Activated T-cell treated with anti-CD3 and anti-CD28 coated beads, Interleukin-2, amount 50 U/mL, for 48 hours (primary cell): ENCODE data around the gene PIP.
"Not testable (repeated sequence)": the region's sequence is repeated elsewhere in the genome, so short reads cannot be mapped to it uniquely, and the experiment has no call there.

Source experiments
- DNase-seq, 2 experiments: peaks; one replicate each; pipeline ENCODE4 v3.0.0-alpha.2; 2020

PIP gene

GRCh38 chr7:143180771-143181170 is 48.9 kb downstream of the PIP start:
- not testable (repeated sequence) for DNase-seq

DNA sequence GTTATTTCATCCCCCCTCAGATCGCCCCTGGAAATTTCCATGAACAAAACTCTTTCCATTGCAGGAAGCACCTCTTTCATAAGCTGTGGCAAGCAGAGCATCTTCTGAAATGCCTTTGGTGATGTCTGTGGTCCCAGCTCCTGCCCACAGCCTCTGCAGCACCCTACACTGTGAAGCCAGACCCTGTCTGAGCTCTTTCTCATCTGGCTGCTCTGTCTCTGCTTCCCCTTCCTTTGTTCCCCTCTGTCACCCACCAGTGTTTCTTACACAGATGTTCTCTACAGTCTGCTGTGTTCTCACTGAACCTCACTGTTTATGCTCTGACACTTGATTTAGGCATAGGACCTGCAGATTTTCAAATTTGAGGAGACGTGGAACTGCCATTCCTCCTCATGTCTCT is 49.5 kb downstream of the PIP start:
- no peak for DNase-seq

GRCh38 chr7:143183024-143183423 is 51.1 kb downstream of the PIP start, which contains the start of gene TAS2R39:
Gene TAS2R39, plus strand, starts transcription at chr7:143183419. Its CDS starts 0 bp downstream, at chr7:143183419.
- DNase-seq, result no peak

DNA sequence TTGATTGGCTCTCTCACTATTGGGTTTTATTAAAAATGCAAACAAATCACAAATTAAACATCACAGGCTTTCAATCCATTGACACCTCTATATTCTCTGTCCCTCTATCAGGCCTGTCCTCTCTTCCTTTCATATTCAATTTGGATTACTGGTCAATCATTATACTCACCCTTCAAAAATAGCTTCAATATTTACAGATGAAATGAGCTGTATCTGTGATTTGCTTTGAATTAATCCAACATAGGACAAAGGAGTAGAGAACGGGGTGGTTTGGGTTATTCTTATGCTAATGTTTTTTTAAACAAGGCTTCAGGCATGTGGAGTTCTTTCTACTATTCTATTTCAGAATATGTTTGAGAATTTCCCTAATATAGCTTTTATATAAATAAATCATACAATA is 53.7 kb downstream of the PIP start:
- DNase-seq, result no peak

- DNase-seq, result no peak
These were observed 57.1 kb downstream of the PIP start for GRCh38 chr7:143188994-143189393.
